ENCODE measurements around the gene PLPP1.
A peak's percentile ranks its signal among the peaks of the same experiment; 100 is the strongest.

PLPP1 gene

DNA sequence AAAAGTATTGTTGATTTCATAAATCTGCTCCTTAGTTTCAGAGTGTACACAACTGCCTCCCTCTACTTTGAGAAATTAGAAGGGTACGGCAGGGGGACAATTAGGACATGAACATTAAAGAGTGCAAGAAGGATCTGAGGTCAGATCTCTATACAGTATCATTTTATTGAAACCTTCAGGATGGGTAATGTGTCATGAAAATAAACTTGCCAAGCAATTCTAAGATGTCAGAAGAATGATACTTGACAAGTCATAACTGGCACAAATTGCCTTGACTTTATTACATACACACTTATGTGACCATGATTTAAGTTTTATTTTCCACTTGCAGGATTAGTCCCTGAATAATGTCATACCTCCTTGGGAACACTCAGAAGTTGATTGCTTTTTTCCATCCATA is 92.8 kb downstream of the PLPP1 start:
- no peak for DNase-seq

DNA sequence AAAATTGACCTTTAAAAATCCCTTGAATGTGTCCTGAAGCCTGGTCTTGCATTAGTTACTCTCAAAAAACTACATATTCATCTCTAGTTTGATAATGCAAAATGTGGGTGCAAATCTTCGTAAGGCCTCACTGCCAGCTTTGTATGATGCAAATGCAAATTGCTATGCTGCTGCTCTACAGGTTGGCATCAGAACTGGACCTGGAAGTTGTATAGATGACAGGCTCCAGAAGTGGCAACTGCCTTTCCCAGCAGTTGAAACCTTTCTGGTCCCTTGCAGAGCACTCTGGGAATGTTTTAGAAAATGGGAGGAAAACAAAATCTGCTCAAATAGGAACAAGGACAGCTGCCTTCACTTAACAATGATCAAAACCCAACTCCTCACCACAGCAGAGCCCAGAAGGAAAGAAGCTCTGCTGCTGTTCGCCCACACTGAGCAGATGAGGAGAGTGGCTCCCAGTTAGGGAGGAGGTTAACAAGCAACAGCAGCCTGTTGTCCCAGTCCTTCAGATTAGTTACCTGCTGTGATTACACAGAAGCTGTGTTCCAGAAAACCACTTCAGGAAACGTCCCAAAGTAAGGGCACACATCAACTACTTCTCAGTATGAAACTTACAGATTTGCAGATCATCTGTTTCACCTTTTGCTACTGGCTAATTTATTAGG is 93.5 kb downstream of the PLPP1 start:
- DNase-seq, result peak; percentile 39

DNA sequence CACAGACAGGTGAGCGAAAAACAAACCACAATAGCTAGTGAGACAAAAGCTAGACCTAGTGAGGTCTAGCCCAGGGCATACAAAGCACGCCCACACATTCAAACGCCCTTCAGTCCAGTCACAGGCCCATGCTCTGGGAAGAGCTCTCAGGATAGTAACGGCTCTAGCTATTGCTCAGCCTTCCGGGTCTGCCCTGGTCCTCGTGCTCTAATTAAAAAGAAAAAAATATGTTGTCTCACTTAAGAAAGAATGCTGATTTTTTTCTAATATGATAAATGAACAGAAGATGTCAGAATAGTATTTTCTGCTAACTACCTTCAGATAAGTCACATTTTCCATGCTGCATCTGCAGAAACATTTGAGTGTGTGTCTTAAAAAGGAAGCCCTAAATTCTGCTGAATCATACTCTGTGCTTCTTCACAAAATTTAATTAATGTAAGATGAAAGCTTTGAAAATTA is 94.5 kb downstream of the PLPP1 start:
- DNase-seq, result no peak

DNA sequence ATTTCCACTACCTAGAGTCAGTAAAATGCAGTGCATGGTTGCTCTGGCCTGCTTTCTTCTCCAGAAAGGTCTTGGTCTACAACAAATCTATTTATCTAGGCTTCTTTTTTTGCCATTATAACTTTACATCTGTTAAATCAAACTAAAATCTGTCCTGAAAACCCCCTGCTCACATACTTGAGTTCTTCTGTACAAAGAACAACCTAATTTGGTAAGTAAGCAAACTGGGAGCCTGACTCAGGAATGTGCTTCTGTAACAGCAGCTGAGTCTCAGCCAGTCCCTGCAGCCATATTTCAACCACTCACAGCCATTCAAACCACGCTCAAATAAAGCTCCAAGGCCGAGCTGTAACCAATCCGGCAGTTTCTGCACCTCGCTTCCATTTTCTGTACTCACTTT is 95.8 kb downstream of the PLPP1 start:
- no peak for DNase-seq

DNA sequence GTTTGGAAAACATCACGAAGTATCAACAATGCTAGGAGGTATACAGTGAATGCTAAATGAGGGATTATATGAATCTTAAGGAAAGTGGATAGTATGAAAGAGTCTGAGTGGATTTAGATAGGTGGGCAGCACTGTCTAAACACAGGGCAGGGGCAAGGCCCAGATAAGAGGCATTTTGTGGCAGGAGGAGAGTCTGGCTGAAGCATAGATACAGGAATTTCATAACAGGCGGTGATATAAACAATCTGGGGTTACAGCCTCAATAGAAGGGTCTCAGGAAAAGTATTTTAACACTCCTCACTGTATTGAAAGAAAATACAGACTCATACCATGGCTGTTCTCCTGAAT is 96.9 kb downstream of the PLPP1 start:
- DNase-seq, result no peak

DNA sequence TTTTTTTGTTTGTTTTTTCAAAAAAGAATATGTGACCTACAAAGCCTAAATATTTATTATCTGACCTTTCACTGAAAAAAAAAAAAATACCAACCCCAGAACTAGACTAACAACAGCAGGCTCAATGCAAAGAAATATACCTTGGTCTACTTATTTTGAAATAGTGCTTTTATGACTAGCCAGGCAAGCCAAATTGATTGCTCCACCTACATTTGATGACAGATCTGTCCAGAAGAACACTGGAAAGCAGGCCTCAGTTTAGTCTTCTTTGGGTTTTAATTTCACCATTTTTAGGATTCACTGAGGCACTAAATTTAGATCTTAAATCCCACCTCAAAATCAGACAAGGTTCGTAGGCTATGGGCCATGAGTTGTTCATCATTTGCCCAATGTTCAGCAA is 97.3 kb downstream of the PLPP1 start:
- no peak for DNase-seq

DNA sequence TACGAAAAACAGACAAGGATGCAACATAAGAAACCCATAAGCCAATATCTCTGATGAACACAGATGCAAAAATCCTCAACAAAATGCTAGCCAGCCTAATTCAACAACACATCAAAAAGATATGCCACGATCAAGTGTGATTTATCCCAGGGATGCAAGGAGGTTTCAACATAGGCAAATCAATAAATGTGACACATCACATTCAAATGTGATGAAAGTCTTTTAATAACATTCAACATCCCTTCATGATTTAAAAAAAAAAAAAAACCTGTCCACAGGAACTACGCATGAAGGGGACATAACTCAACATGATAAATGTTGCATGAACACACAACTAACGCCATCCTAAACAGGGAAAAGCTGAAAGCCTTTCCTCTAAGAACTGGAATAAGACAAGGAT is 102.2 kb downstream of the PLPP1 start:
- DNase-seq, result no peak

DNA sequence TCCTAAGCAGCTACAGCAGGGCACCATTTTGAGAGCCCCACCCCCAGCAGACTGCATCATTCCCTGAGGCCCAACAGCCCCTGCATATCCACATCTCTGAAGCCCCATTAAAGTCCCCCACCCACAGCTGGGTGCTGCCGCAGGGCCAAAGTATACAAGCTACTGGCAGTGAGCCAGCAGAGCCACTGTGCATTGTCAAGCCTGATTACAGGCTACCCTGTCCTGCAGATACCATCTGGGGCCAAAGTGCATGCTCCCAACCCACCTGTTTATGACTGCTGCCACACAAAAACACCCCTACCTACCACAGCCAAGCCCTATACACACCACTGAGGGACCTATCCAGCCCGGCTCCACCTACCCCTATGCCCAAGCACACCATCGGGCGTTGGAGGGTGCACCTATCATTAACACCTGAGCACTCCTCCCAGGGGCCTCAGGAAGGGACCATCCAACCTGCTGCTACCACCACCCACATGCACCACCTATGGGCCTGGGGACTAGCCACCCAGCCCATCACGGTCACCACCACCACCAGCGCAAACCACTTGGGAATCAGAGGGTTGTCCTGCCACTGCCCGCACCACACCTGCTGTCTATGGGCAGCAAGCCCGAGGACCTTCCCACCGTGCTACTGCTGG is 105.0 kb downstream of the PLPP1 start:
- DNase-seq, result peak; percentile 96

DNA sequence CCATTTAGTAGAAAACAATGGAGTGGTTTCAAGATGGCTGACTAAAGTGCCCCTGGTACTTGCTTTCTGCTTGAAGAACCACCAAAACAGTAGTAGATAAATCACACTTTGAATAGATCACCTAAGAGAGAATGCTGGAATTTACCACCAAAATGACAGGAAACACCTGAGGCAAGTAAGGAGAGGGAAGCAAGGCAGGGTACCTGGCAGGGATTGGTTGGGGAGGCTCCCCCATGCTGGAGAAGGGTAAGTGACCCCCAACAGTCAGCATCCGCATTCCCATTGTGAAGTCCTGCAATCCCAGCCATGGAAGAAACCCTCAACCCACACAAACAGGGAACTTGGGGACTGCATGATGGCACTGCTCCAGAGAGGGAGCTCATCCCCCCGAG is 105.5 kb downstream of the PLPP1 start:
- peak; percentile 54 for DNase-seq

DNA sequence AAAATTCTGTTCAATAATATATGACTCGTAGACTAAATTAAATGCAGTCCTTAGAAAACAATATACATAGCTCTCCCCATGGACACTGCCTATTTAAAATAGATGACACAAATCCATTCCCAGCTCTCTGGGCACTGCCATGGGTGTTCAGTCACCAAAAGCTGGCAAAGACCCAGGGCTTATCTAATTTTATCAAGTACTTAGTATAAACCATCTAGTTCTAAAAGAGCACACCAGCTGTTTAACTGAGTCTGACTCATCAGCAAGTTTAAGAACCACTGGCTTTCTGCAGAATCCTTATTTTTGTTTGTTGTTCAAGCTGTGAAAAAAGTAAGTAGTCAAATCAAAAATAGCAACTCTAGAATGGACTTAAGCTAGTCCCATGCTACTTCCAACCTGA is 107.6 kb downstream of the PLPP1 start:
- DNase-seq, result peak; percentile 63

DNA sequence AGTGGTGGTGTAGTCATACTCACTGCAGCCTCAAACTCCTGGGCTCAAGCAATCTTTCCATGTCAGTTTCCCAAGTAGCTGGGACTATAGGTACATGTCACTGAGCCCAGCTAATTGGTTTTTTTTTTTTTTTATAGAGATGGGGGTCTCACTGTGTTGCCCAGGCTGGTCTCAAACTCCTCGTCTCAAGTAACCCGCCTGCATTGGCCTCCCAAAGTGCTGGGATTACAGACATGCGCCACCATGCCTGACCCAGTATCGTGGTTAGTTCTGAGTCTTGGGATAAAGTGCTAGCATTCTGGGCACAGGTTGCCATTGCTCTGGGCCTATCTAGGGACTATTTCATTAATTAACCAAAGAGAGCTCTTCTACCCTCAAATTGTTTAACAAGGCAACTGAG is 108.3 kb downstream of the PLPP1 start:
- DNase-seq, result no peak

DNA sequence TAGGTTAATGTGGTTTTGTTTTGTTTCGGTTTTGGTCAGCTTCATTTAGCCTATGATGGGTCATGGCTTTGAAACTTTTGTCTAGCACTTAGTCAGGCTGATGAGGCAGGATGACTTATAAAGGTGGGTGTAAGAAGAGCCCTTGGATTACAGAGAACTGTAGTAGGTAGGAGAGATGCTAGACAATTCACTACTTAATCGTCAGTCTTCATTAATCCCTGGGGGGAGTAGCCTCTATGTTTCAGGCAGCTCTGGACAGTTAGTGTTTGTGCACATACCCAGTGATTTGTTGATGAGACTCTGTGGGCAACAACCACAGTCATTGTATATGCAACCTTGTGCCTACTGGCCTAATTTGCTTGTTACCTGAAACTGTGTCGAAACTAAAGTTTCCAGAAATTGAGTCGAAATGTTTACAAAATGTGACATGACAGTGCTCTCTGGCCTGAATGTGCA is 113.7 kb downstream of the PLPP1 start:
- DNase-seq, result no peak

DNA sequence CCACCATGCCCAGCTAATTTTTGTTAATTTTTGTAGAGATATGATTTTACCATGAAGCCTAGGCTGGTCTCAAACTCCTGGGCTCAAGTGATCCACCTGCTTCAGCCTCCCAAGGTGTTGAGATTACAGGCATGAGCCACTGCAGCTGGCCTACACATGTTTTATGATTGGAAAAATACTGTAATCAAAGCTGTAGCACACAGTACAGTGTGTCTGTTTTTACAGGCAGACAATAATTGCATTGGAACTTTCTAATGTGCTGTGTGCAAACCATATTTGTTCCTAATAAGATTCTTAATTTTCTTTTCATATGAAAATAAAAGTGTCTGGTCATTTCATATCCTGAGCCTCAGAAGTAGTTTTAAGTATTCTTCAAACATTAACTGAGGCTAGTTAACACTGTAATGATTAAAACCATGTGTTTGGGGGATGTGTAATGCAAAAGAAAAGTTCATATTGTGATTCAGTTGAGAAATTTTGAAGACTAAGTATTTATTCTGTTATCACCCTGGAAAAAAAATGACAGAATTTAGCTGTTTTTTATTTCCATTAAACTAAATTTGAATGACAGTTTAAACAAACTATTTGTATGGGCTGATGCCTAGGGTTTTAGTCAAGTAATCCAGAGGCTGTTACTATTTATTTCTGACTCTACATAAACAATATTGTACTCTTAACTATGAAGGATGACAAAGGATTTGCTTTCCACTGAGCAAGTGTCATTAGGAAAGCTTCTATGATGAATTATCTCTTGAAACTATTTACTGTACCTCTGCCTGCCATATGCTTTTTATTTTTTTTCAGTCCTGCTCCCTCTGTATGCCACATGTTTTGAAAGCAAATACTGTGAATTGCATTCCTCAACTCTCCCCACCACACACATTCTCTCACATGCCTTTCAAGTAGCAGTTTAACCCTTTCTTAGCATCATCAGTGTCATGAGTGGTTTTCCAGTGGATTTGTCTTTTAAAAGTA is 115.5 kb downstream of the PLPP1 start:
- no peak for DNase-seq

DNA sequence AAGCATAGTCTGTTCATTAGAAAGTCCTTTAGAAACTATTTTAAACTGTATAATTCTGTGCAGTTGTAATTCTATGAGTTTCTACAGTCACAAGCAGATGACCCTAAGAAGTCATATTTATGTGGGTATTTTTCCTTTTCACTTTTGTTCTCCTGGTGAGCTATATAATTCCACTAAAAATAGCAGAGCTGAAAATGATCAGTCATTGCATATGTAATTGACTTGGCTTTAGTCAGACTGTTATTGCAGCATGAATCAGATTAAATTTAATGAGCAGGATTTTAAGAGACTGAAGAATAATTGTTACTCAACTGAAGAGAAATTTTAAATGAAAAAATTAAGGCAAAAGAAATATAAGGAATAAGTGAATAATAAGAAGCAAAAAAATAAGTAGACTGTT is 118.5 kb downstream of the PLPP1 start:
- DNase-seq, result no peak

DNA sequence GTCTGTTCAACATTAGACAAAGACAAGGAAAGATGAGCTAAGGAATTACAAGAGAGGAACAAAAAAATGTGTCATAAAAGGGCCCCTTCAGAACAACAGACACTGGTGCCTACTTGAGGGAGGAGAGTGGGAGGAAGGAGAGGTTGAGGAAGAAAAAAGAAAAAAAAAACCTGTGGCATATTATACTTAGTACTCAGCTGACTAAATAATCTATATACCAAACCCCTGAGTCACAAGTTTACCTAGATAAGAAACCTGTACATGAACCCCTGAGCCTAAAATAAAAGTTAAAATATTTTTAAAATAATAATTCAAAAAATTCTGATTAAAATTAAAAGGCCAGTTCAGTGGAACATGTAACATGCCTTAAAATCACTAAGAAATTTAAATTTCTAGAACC is 119.7 kb downstream of the PLPP1 start:
- DNase-seq, result no peak

DNA sequence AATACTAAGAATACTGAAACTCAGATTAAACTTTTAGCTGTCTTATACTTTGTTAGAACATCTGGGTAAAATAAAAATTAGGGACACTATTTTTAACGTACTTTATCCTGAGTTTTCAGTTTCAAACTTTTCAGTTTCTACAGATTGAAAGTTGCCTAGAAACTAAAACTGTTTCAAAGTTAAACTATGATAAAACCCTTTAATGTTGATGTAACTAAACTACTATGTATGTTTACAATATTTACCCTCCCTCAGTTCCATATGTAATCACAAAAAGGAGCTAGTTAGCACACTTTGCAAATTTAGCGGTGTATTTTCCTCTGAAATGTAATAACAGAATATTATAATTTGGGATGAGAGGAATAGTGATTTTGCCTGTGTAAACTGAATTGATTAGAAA is 121.1 kb downstream of the PLPP1 start:
- no peak for DNase-seq

DNA sequence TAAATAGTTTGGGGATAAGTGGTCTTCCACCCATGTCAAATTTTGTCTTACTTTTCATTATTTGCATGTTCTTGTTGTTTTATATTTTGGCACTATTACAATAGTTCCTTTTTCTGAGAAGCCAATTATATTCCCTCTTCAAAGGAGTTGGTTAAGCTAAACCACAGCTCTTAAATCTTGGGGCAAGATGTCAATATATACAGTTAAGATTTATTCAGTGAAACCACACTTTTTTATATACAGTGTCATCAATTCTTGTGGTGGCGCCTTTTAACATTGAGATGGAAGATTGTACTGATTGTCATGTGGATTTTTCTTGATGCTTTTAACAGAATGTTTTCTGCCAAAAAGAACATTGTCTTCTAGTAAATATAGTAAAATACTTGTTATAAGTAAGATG is 122.9 kb downstream of the PLPP1 start:
- DNase-seq, result no peak

DNA sequence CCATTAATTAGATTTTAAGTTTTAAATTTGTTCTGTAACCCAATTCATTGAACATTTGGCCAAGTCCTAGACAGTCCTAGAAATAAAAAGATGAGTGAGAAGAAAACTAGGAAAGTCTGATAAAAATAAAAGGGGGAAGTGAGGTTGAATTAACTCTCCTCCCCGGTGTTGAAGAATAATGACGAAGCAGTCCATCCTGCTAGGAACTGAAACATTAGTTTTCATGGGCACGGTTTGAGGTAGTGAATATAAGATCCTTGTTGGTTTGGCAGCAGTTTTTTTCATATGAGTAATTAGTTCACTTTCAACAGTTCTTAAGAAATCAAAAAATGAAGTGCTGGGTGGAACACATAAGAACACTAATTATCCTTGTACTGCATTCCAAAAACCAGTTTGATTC is 123.9 kb downstream of the PLPP1 start:
- DNase-seq, result no peak

DNA sequence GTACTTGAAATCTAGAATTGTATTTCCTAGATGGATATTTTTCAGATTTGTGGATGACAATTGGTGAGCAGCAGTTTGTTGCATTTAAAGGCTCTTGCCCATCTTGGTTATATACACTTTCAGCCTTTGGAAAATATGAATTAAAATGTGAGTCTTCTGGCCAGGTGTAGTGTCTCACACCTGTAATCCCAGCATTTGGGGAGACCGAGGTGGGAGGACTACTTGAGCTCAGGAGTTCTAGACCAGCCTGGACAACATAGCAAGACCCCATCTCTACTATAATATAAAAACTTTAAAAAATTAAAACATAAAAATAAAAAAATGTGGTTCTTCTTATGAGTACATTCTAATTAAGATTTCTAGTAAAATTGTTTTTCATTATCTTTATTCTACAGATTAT is 125.0 kb downstream of the PLPP1 start:
- no peak for DNase-seq

DNA sequence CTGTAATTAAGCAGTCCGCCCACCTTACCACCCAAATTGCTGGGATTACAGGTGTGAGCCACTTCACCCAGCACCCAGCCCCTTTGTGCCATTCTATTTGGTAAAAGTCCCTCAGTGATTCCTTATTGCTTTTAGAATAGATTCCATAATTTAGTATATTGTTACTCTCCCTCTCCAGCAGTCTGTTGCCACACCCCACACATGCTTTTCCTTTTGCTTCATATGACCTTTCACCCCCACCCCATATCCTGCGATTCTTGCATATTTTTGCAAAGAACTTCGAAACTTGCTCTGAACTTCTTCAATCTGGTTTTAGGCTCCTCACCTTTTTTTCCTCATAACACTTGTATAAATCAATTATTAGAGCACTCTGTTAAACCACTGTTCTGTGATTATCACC is 126.8 kb downstream of the PLPP1 start:
- no peak for DNase-seq

DNA sequence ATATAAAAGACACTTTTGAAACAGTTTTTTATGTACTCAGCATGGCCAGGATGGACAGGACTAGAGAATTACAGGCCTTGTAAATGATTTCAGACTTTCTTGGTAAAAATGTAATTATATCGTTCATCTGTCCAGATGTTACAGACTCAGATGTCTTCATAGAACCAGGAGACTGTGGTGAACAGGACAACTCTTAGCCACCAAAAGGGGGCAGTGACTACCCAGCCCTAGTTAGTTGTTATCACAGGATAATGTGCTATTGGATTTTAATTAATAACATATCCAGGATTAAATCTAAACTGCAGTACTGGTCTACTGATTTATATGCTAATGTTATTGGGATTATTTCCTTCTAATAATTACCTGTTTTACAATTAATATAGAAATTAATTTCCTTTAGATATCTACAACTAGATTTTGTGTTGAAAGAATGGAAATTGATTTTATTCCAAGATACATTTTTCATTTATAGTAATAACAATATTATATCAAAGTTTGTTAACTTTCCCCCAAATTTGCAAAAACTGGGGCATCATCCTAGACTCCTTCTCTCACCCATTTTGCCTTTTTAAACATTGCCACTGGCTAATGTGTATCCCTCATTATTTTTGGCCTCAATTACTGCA is 127.6 kb downstream of the PLPP1 start:
- DNase-seq, result peak; percentile 68

DNA sequence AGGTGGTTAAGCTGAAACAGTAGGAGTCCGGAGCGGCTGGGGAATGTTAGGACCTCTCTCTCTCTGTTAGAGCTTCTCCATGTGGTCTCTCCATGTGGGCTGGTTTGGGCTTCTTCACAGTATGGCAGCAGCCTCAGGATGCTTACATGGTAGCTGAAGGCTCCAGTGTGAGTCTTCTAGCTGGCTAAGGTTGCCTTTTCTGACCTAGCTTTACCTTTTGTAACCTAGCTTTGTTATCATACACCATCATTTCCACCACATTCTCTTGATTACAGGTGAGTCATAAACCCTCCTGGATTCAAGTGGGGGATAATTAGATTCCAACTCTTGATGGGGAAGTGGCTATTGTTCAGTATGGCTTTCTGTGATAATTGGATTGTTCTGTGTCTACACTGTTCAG is 128.5 kb downstream of the PLPP1 start:
- peak; percentile 63 for DNase-seq

DNA sequence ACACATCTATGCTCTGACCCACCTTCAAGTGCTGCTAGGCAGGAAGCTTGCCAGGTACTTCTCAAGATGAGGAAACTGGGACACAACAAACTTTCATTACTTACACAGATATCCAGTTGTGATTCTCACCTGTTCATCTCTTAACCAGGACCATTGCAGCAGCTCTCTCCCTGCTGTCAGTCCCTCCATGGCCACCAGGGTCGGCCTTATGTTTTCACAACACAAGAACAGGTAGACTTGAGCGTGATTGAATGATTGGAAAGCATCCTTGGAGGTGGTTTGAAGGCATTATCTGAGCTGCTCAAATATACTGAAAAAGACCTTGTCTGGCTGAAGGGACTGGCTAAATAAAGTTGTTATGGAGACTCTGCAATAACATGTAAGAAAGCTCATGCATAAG is 132.6 kb downstream of the PLPP1 start:
- peak; percentile 14 for DNase-seq
